Right lobe of liver (tissue), 6 donors: ENCODE measurements around the gene IL17C. TPM values are rescaled to one million over a fixed set of nuclear protein-coding genes. Genes with fewer than 3 reads are reported as not detected.

Source experiments
- ATAC-seq, 4 donors: fragments of 200-7000 bp; cut with Tn5 transposase; one replicate each; pipeline ENCODE4 v1.9.1; 2020; ENCODE audit warnings: mild to moderate bottlenecking in 4 of 4, moderate library complexity in 4 of 4
- DNase-seq, 3 donors: peaks; one replicate each; pipeline ENCODE4 v3.0.0-alpha.2; 2020
- H3K27ac ChIP-seq, 3 donors: fragments of 200-600 bp; one replicate each; pipeline ENCODE4 v1.8.0; 2022
- H3K27me3 ChIP-seq, 2 donors: fragments of 200-600 bp; one replicate each; pipeline ENCODE4 v1.8.0; 2022
- H3K36me3 ChIP-seq, 4 donors: fragments of 200-600 bp; sonication (generic) in 1 of 4; one replicate each; pipeline versions ENCODE4 v1.5.1 to v1.8.0; 2017 to 2022; ENCODE audit warnings: control low read depth in 1 of 4
- H3K4me1 ChIP-seq, 4 donors: fragments of 200-600 bp; sonication (generic) in 1 of 4; one replicate each; pipeline versions ENCODE4 v1.5.1 to v1.8.0; 2017 to 2022; ENCODE audit warnings: control low read depth in 1 of 4
- H3K4me3 ChIP-seq, 3 donors: fragments of 200-600 bp; one replicate each; pipeline ENCODE4 v1.8.0; 2022
- H3K9me3 ChIP-seq, 4 donors: fragments of 200-600 bp; sonication (generic) in 1 of 4; one replicate each; pipeline versions ENCODE4 v1.5.1 to v1.8.0; 2017 to 2022; ENCODE audit warnings: control low read depth in 1 of 4
- POLR2A ChIP-seq: fragments of 450-650 bp; IDR thresholded peaks from one replicate; pipeline ENCODE4 v1.6.1; 2017; ENCODE audit warnings: antibody characterized with exemption, mild to moderate bottlenecking
- WGBS: methylation state at CpG from one replicate; pipeline ENCODE4 v1.1.6; 2018; ENCODE audit warnings: low coverage, low lambda C conversion rate; ENCODE audit not compliant: insufficient coverage; ENCODE audit errors: missing lambda C conversion rate; 5-methylcytosine and 5-hydroxymethylcytosine counted together
- intact Hi-C, 2 donors: fragments of 100-400 bp; cut with DNase I; formaldehyde crosslinking; loops; one replicate each; pipeline versions ENCODE4 v1.11.2 to v1.14.1; 2022
- total RNA-seq, 6 experiments: library from RNA; depleted of rRNA in 2 of 6; stranded (reverse); fragments of >200 nt in 2 of 6; fragmentation: NEBNext Ultra II Directional in 3 of 6; extraction: Animal tissue kit (Norgen Biotek cat#: 25700) in 3 of 6; gene quantifications; one replicate each; pipeline versions ENCODE4 v1.1.0 to v1.2.4, GENCODE V29; 2016 to 2023
- TF ChIP-seq, protein P1 (sequence below), 4 donors: fragments of 200-600 bp in 3 of 4; fragments of 450-650 bp in 1 of 4; IDR thresholded peaks; one replicate each; pipeline versions ENCODE4 v1.5.1 to v1.8.0; 2016 to 2022; ENCODE audit warnings: antibody characterized with exemption in 4 of 4, mild to moderate bottlenecking in 2 of 4
- donor health status: DM: no; HTN: yes; CAD: no.
- donor health status: DM: no; HTN: no; CAD: no.
- donor health status: DM: no; HTN: no; CAD: no.
- donor health status: DM: no; HTN: yes; CAD: no.
- donor health status: DM: no; HTN: yes; CAD: no.

Gene IL17C
- total RNA-seq, 6 experiments from 2014 or later = not detected

DNA sequence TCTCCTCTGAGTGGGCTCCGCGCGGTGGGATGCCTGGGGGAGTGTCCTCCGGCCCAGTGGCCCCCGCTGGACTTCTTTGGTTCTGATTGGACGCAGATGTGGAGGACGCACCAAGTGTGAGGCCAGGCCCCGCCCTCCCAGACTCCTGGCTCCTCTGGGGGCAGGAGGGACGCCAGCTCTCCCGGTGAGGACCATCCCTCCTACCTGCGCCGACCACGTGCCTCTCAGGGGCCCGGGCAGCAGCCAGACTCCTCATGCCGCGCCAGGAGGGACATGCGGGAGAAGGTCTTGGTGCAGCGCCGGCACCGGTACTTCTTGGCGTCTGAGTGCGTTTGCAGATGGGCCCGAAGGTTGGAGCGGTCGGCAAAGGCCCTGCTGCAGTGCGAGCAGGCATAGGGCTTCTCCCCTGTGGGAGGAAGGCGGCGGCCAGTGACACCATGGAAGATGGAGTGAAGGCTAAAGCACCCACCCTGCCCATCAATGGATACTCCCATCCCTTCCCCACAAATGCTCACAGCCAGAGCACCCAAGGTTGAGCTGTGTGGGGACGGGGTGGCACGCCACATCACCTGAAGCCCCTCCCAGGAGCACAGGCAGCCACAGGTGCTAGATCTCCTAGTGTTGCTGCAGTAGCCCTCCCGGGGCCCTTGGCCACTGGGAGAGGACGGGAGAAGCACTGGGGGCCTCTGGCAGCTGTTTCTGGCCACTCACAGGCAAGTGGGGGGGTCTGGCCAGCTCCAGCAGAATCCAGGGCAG, 40.0 kb downstream of the IL17C start:
- Histone ChIP-seq H3K4me1 (peaks cover 0 to 3% (median 0%) of the 10 kb centered on the region in 4 donors), H3K9me3 (no peaks in the 10 kb centered on the region), H3K4me3 (no peak overlapping the region), H3K27me3 (no peaks in the 10 kb centered on the region), H3K27ac (no peak overlapping the region), H3K36me3 (no peaks in the 10 kb centered on the region)
- intact Hi-C loops = no loop called here
- ATAC-seq (no peak), DNase-seq (peak in 2 of 3 donors; percentile 44 to 53)
- no CpG with 5 or more reads among the region's 32 CpGs for WGBS
- no peak for TF ChIP-seq POLR2A
- TF ChIP-seq, protein P1, sequence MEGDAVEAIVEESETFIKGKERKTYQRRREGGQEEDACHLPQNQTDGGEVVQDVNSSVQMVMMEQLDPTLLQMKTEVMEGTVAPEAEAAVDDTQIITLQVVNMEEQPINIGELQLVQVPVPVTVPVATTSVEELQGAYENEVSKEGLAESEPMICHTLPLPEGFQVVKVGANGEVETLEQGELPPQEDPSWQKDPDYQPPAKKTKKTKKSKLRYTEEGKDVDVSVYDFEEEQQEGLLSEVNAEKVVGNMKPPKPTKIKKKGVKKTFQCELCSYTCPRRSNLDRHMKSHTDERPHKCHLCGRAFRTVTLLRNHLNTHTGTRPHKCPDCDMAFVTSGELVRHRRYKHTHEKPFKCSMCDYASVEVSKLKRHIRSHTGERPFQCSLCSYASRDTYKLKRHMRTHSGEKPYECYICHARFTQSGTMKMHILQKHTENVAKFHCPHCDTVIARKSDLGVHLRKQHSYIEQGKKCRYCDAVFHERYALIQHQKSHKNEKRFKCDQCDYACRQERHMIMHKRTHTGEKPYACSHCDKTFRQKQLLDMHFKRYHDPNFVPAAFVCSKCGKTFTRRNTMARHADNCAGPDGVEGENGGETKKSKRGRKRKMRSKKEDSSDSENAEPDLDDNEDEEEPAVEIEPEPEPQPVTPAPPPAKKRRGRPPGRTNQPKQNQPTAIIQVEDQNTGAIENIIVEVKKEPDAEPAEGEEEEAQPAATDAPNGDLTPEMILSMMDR (IDR thresholded peaks at IDR 0.05) = no peak

DNA sequence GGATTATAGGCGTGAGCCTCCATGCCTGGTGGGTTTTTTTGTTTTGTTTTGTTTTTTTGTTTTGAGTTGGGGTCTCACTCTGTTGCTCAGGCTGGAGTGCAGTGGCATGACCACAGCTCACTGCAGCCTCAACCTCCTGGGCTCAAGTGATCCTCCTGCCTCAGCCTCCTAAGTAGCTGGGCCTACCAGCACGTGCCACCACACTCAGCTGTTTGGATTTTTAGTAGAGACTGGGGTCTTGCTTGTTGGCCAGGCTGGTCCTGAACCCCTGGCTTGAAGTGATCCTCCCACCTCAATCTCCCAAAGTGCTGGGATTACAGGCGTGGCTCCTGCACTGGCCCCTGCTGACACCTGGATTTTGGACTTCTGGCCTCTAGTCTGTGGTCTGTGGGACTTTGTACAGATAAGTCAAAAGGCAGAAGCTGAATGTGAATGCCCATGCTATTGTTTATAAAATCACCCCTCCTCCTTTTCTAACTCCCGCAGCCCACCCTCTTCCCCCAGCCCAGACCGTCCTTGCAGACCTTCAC, 42.2 kb downstream of the IL17C start:
- Histone ChIP-seq H3K4me1 (peaks cover 0 to 5% (median 1%) of the 10 kb centered on the region in 4 donors), H3K4me3 (no peak overlapping the region), H3K27ac (no peak overlapping the region), H3K27me3 (no peaks in the 10 kb centered on the region), H3K9me3 (no peaks in the 10 kb centered on the region), H3K36me3 (no peaks in the 10 kb centered on the region)
- DNase-seq = no peak
- 100% methylated on average over 1 of the region's 5 CpGs for WGBS
- intact Hi-C loops = no loop called here
- no peak for ATAC-seq
- TF ChIP-seq, protein P1 (IDR thresholded peaks at IDR 0.05) = no peak
- no peak for TF ChIP-seq POLR2A

DNA sequence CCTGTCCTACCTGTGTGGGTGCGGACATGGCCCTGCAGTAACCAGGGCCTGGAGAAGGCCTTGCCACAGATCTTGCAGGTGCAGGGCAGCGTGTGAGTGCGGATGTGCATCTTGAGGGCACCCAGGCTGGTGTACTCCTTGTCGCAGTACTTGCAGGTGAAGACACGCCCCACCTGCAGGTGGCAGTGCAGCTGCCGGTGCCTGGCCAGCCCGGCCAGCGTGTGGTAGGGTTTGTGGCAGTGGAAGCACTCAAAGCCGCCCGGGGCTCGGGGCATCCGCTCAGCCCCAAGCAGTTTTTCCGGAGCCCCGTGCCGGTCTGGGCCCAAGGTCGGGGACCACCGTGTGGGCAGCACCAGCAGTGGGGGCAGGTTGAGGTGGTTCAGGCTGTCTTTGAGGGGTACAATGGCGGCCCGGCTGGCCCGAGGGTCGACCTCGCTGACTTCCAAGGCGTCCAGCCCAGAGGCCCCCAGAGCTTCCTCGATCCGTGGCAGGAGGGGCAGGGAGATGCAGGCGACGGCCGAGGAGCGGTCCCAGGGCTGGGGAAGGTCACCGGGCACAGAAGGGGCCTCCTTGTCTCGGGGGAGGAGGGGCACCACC, 42.8 kb downstream of the IL17C start:
- Histone ChIP-seq H3K27me3 (no peaks in the 10 kb centered on the region), H3K27ac (no peak overlapping the region), H3K4me3 (no peak overlapping the region), H3K4me1 (peaks cover 0 to 8% (median 3%) of the 10 kb centered on the region in 4 donors), H3K9me3 (no peaks in the 10 kb centered on the region), H3K36me3 (no peaks in the 10 kb centered on the region)
- WGBS = 35% methylated on average over 10 of the region's 31 CpGs
- intact Hi-C loops = no loop called here
- ATAC-seq (peak; percentile 67 to 76 (median 72)), DNase-seq (peak in 2 of 3 donors; percentile 69 to 73)
- TF ChIP-seq, protein P1 (IDR thresholded peaks at IDR 0.05) = peak; percentile 42 to 67 (median 58)
- no peak for TF ChIP-seq POLR2A

DNA sequence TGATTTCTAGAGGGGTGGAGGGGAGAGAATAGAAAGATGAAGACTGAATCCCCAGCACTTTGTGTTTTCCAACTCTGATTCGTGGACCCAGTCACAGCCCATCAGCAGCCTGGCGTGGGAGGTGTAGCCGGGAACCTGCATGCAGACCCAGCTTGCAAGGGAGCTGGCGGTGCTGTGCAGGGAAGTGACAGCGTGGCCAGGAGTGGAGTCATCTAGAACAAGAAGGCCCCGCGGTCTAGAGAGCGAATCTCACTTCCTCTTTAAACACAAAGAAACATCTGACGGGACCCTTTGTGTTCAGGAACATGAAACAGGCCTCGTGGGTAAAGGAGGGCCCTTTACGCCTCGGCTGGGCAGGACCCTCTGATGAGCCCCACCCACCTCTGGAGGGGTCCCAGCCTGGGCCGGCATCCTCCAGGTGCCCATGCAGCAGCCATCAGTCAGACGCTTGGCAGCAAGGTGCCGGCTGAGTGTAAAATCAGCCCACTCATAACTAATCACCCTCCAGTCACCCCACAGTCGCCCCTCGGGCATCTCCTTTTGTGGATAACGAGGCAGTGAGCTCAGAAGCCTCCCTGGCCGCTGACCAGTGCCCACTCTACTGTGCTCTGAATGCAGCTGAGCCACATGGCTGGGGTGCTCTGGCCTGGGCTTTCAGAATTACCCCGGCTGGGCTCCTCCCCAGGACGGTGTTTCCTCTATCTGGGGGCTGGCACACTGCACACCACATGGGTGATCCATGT, 43.5 kb downstream of the IL17C start:
- no peaks in the 10 kb centered on the region for H3K9me3 ChIP-seq
- no peaks in the 10 kb centered on the region for H3K27me3 ChIP-seq
- peak in 2 of 4 donors; percentile 5 to 35 for ATAC-seq
- peak overlapping the region in 2 of 3 donors; percentile 15 to 33 for H3K27ac ChIP-seq
- intact Hi-C loops = no loop called here
- TF ChIP-seq POLR2A = no peak
- TF ChIP-seq, protein P1 (IDR thresholded peaks at IDR 0.05) = no peak
- no peak overlapping the region for H3K4me3 ChIP-seq
- peak in 1 of 3 donors; percentile 73 for DNase-seq
- H3K36me3 ChIP-seq = no peaks in the 10 kb centered on the region
- peaks cover 0 to 13% (median 4%) of the 10 kb centered on the region in 4 donors for H3K4me1 ChIP-seq
- WGBS = 25% methylated on average over 16 of the region's 21 CpGs
